GM23338 (cell line): ENCODE measurements around the gene FUT8. TPM values are rescaled to one million over a fixed set of nuclear protein-coding genes. Genes with fewer than 3 reads are reported as not detected.

Source experiments
- ATAC-seq: fragments of 200-7000 bp; cut with Tn5 transposase; 3 replicates; pipeline ENCODE4 v1.9.1; 2020
- DNase-seq: peaks from one replicate; pipeline ENCODE4 v3.0.0-alpha.2; 2015; ENCODE audit warnings: low spot score
- H2AFZ ChIP-seq: fragments of 200-600 bp; sonication (generic); 2 replicates; pipeline ENCODE4 v1.8.0; 2016; ENCODE audit warnings: antibody characterized with exemption, mild to moderate bottlenecking, moderate library complexity
- H3F3A ChIP-seq: fragments of 200-600 bp; sonication (generic); replicated peaks from 2 replicates; pipeline ENCODE4 v1.8.0; 2017; ENCODE audit warnings: antibody characterized with exemption, mixed run types, low read depth
- H3K27ac ChIP-seq: fragments of 200-600 bp; sonication (generic); 2 replicates; pipeline ENCODE4 v1.6.1; 2016; ENCODE audit warnings: low read depth
- H3K27me3 ChIP-seq: fragments of 200-600 bp; sonication (generic); 2 replicates; pipeline ENCODE4 v1.8.0; 2016; ENCODE audit warnings: mild to moderate bottlenecking, mixed run types, moderate library complexity; ENCODE audit not compliant: insufficient read depth
- H3K36me3 ChIP-seq: fragments of 200-600 bp; sonication (generic); 2 replicates; pipeline ENCODE4 v1.8.0; 2016; ENCODE audit warnings: mild to moderate bottlenecking; ENCODE audit not compliant: insufficient read depth
- H3K4me1 ChIP-seq: fragments of 200-600 bp; sonication (generic); 2 replicates; pipeline ENCODE4 v1.8.0; 2016; ENCODE audit warnings: mild to moderate bottlenecking, moderate library complexity; ENCODE audit not compliant: insufficient read depth
- H3K4me2 ChIP-seq: fragments of 200-600 bp; sonication (generic); 2 replicates; pipeline ENCODE4 v1.7.1; 2017; ENCODE audit warnings: mixed run types
- H3K4me3 ChIP-seq: fragments of 200-600 bp; sonication (generic); 2 replicates; pipeline ENCODE4 v1.6.1; 2016; ENCODE audit warnings: mixed run types
- H3K79me2 ChIP-seq: fragments of 200-600 bp; sonication (generic); replicated peaks from 2 replicates; pipeline ENCODE4 v1.8.0; 2017; ENCODE audit warnings: mild to moderate bottlenecking; ENCODE audit not compliant: insufficient read depth
- H3K9me2 ChIP-seq: fragments of 200-600 bp; sonication (generic); 2 replicates; pipeline ENCODE4 v1.8.0; 2017; ENCODE audit not compliant: insufficient read depth
- H4K20me1 ChIP-seq: fragments of 200-600 bp; sonication (generic); replicated peaks from 2 replicates; pipeline ENCODE4 v1.8.0; 2017; ENCODE audit warnings: mild to moderate bottlenecking; ENCODE audit not compliant: insufficient read depth
- H3K27ac Mint-ChIP-seq: 2 replicates; pipeline ENCODE4 v1.8.0; 2020; ENCODE audit warnings: inconsistent platforms, mild to moderate bottlenecking, moderate library complexity, mixed read lengths
- H3K27me3 Mint-ChIP-seq: 3 replicates; pipeline ENCODE4 v1.8.0; 2022; ENCODE audit warnings: low read depth, mild to moderate bottlenecking, moderate library complexity, mixed read lengths, inconsistent platforms; ENCODE audit not compliant: insufficient read depth, poor library complexity
- H3K36me3 Mint-ChIP-seq: 3 replicates; pipeline ENCODE4 v1.8.0; 2021; ENCODE audit warnings: low read depth, mild to moderate bottlenecking, inconsistent platforms, moderate library complexity, mixed read lengths
- H3K4me1 Mint-ChIP-seq: 3 replicates; pipeline ENCODE4 v1.8.0; 2020; ENCODE audit warnings: mild to moderate bottlenecking, inconsistent platforms, mixed read lengths
- H3K4me3 Mint-ChIP-seq: 3 replicates; pipeline ENCODE4 v1.8.0; 2021; ENCODE audit warnings: moderate library complexity, mild to moderate bottlenecking, inconsistent platforms, mixed read lengths
- H3K9me3 Mint-ChIP-seq: 3 replicates; pipeline ENCODE4 v1.8.0; 2020; ENCODE audit warnings: moderate library complexity, mild to moderate bottlenecking, inconsistent platforms, mixed read lengths
- CREB1 ChIP-seq: fragments of 250-450 bp; sonication (Bioruptor Pico); IDR thresholded peaks from 2 replicates; pipeline ENCODE4 v1.5.0; 2020; ENCODE audit warnings: low read depth, mild to moderate bottlenecking, moderate library complexity
- EZH2 ChIP-seq: fragments of 200-600 bp; sonication (generic); IDR thresholded peaks from one replicate; pipeline ENCODE4 v1.8.0; 2017; ENCODE audit warnings: antibody characterized with exemption, mild to moderate bottlenecking, low read depth; ENCODE audit not compliant: unreplicated experiment
- EZH2phosphoT487 ChIP-seq: fragments of 200-600 bp; sonication (generic); IDR thresholded peaks from one replicate; pipeline ENCODE4 v1.8.1; 2018; ENCODE audit warnings: antibody characterized with exemption; ENCODE audit not compliant: unreplicated experiment
- JUNB ChIP-seq: IDR thresholded peaks from one replicate; pipeline ENCODE4 v1.6.1; 2016; ENCODE audit warnings: antibody characterized with exemption; ENCODE audit not compliant: unreplicated experiment
- NANOG ChIP-seq: IDR thresholded peaks from 2 replicates; pipeline ENCODE4 v1.6.1; 2016; ENCODE audit warnings: antibody characterized with exemption, borderline replicate concordance
- POLR2AphosphoS5 ChIP-seq: IDR thresholded peaks from 2 replicates; pipeline ENCODE4 v1.6.1; 2016; ENCODE audit warnings: antibody characterized with exemption, low read depth
- STAT1 ChIP-seq: IDR thresholded peaks from one replicate; pipeline ENCODE4 v1.6.1; 2016; ENCODE audit warnings: antibody characterized with exemption; ENCODE audit not compliant: unreplicated experiment
- ZNF114 ChIP-seq: fragments of 250-450 bp; sonication (Bioruptor Pico); IDR thresholded peaks from 2 replicates; pipeline ENCODE4 v1.5.0; 2020; ENCODE audit warnings: mild to moderate bottlenecking, moderate library complexity
- ZNF331 ChIP-seq: fragments of 250-450 bp; sonication (Bioruptor Pico); IDR thresholded peaks from 2 replicates; pipeline ENCODE4 v1.5.0; 2020; ENCODE audit warnings: low read depth, mild to moderate bottlenecking, moderate library complexity
- polyA plus RNA-seq: library from polyadenylated mRNA; unstranded; fragments of >200 nt; fragmentation: Nextera tagmentation; extraction: Ambion mirVana; gene quantifications from 2 replicates; pipeline ENCODE4 v1.2.1, GENCODE V29; 2016
- total RNA-seq: library from RNA; depleted of rRNA; stranded (reverse); fragments of >200 nt; shearing (Covaris generic); gene quantifications from 2 replicates; pipeline ENCODE4 v1.2.3, GENCODE V29; 2014
- TF ChIP-seq, protein P1 (sequence below): fragments of 250-450 bp; sonication (Bioruptor Pico); IDR thresholded peaks from 2 replicates; pipeline ENCODE4 v1.5.0; 2020; ENCODE audit warnings: mild to moderate bottlenecking, moderate library complexity
- TF ChIP-seq, protein P2 (sequence below): IDR thresholded peaks from 2 replicates; pipeline ENCODE4 v1.6.1; 2016; ENCODE audit warnings: antibody characterized with exemption
- TF ChIP-seq, protein P3 (sequence below), 2 experiments: fragments of 200-600 bp in 1 of 2; sonication (generic) in 1 of 2; conservative IDR thresholded peaks; 2 replicates each; pipeline versions ENCODE4 v1.5.1 to v1.6.1; 2016 to 2017; ENCODE audit warnings: antibody characterized with exemption in 2 of 2, low read depth in 2 of 2, mild to moderate bottlenecking in 2 of 2, moderate library complexity in 1 of 2
- TF ChIP-seq, protein P4 (sequence below): IDR thresholded peaks from one replicate; pipeline ENCODE4 v1.6.1; 2018; ENCODE audit warnings: antibody characterized with exemption; ENCODE audit not compliant: unreplicated experiment

Gene FUT8
- total and polyA plus RNA-seq, 2 experiments from 2014 or later = 8.2 to 23.2 TPM

DNA sequence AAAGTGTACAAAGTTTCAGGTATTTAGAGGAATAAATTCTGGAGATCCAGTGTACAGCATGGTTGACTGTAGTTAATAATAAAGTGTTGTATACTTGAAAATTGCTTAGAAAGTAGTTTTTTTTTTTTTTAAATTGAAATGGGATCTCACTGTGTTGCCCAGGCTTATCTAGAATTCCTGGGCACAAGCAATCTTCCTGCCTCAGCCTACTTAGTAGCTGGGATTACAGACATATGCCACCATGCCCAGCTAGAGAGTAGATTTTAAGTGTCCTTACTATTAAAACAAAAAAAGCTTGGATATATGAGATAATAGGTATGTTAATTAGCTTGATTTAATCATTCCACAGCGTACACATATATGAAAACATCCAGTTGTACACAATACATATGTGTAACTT is 27.7 kb downstream of the FUT8 start:
- DNase-seq = no peak
- Mint-ChIP-seq H3K9me3 (peaks cover 17% of the 10 kb centered on the region), H3K4me3 (no peak overlapping the region), H3K27ac (no peak overlapping the region), H3K4me1 (peaks cover 8% of the 10 kb centered on the region; the same call in 1 of the 3 replicates), H3K36me3 (peaks cover 22% of the 10 kb centered on the region; the same call in 2 of the 3 replicates), H3K27me3 (no peaks in the 10 kb centered on the region)
- H3K79me2 ChIP-seq = no peaks in the 10 kb centered on the region
- H3K4me1 ChIP-seq = peaks cover 4% of the 10 kb centered on the region; the same call in 1 of the 2 replicates
- no peak overlapping the region for H3K4me2 ChIP-seq
- no peak overlapping the region for H3K27ac ChIP-seq
- TF ChIP-seq NANOG (no peak), EZH2 (no peak), ZNF114 (CRISPR knock-in tag) (no peak), CREB1 (CRISPR knock-in tag) (no peak), EZH2phosphoT487 (no peak), JUNB (no peak), ZNF331 (CRISPR knock-in tag) (no peak), STAT1 (no peak), POLR2AphosphoS5 (no peak)
- TF ChIP-seq, protein P1, sequence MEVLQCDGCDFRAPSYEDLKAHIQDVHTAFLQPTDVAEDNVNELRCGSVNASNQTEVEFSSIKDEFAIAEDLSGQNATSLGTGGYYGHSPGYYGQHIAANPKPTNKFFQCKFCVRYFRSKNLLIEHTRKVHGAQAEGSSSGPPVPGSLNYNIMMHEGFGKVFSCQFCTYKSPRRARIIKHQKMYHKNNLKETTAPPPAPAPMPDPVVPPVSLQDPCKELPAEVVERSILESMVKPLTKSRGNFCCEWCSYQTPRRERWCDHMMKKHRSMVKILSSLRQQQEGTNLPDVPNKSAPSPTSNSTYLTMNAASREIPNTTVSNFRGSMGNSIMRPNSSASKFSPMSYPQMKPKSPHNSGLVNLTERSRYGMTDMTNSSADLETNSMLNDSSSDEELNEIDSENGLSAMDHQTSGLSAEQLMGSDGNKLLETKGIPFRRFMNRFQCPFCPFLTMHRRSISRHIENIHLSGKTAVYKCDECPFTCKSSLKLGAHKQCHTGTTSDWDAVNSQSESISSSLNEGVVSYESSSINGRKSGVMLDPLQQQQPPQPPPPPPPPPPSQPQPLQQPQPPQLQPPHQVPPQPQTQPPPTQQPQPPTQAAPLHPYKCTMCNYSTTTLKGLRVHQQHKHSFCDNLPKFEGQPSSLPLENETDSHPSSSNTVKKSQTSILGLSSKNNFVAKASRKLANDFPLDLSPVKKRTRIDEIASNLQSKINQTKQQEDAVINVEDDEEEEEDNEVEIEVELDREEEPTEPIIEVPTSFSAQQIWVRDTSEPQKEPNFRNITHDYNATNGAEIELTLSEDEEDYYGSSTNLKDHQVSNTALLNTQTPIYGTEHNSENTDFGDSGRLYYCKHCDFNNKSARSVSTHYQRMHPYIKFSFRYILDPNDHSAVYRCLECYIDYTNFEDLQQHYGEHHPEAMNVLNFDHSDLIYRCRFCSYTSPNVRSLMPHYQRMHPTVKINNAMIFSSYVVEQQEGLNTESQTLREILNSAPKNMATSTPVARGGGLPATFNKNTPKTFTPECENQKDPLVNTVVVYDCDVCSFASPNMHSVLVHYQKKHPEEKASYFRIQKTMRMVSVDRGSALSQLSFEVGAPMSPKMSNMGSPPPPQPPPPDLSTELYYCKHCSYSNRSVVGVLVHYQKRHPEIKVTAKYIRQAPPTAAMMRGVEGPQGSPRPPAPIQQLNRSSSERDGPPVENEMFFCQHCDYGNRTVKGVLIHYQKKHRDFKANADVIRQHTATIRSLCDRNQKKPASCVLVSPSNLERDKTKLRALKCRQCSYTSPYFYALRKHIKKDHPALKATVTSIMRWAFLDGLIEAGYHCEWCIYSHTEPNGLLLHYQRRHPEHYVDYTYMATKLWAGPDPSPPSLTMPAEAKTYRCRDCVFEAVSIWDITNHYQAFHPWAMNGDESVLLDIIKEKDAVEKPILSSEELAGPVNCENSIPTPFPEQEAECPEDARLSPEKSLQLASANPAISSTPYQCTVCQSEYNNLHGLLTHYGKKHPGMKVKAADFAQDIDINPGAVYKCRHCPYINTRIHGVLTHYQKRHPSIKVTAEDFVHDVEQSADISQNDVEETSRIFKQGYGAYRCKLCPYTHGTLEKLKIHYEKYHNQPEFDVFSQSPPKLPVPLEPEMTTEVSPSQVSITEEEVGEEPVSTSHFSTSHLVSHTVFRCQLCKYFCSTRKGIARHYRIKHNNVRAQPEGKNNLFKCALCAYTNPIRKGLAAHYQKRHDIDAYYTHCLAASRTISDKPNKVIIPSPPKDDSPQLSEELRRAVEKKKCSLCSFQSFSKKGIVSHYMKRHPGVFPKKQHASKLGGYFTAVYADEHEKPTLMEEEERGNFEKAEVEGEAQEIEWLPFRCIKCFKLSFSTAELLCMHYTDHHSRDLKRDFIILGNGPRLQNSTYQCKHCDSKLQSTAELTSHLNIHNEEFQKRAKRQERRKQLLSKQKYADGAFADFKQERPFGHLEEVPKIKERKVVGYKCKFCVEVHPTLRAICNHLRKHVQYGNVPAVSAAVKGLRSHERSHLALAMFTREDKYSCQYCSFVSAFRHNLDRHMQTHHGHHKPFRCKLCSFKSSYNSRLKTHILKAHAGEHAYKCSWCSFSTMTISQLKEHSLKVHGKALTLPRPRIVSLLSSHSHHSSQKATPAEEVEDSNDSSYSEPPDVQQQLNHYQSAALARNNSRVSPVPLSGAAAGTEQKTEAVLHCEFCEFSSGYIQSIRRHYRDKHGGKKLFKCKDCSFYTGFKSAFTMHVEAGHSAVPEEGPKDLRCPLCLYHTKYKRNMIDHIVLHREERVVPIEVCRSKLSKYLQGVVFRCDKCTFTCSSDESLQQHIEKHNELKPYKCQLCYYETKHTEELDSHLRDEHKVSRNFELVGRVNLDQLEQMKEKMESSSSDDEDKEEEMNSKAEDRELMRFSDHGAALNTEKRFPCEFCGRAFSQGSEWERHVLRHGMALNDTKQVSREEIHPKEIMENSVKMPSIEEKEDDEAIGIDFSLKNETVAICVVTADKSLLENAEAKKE (CRISPR knock-in tag) = no peak
- TF ChIP-seq, protein P2, sequence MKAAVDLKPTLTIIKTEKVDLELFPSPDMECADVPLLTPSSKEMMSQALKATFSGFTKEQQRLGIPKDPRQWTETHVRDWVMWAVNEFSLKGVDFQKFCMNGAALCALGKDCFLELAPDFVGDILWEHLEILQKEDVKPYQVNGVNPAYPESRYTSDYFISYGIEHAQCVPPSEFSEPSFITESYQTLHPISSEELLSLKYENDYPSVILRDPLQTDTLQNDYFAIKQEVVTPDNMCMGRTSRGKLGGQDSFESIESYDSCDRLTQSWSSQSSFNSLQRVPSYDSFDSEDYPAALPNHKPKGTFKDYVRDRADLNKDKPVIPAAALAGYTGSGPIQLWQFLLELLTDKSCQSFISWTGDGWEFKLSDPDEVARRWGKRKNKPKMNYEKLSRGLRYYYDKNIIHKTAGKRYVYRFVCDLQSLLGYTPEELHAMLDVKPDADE = no peak
- TF ChIP-seq, protein P3, sequence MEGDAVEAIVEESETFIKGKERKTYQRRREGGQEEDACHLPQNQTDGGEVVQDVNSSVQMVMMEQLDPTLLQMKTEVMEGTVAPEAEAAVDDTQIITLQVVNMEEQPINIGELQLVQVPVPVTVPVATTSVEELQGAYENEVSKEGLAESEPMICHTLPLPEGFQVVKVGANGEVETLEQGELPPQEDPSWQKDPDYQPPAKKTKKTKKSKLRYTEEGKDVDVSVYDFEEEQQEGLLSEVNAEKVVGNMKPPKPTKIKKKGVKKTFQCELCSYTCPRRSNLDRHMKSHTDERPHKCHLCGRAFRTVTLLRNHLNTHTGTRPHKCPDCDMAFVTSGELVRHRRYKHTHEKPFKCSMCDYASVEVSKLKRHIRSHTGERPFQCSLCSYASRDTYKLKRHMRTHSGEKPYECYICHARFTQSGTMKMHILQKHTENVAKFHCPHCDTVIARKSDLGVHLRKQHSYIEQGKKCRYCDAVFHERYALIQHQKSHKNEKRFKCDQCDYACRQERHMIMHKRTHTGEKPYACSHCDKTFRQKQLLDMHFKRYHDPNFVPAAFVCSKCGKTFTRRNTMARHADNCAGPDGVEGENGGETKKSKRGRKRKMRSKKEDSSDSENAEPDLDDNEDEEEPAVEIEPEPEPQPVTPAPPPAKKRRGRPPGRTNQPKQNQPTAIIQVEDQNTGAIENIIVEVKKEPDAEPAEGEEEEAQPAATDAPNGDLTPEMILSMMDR (conservative IDR thresholded peaks at IDR 0.05; ENCODE audit: low read depth in 2 of 2) = no peak
- TF ChIP-seq, protein P4, sequence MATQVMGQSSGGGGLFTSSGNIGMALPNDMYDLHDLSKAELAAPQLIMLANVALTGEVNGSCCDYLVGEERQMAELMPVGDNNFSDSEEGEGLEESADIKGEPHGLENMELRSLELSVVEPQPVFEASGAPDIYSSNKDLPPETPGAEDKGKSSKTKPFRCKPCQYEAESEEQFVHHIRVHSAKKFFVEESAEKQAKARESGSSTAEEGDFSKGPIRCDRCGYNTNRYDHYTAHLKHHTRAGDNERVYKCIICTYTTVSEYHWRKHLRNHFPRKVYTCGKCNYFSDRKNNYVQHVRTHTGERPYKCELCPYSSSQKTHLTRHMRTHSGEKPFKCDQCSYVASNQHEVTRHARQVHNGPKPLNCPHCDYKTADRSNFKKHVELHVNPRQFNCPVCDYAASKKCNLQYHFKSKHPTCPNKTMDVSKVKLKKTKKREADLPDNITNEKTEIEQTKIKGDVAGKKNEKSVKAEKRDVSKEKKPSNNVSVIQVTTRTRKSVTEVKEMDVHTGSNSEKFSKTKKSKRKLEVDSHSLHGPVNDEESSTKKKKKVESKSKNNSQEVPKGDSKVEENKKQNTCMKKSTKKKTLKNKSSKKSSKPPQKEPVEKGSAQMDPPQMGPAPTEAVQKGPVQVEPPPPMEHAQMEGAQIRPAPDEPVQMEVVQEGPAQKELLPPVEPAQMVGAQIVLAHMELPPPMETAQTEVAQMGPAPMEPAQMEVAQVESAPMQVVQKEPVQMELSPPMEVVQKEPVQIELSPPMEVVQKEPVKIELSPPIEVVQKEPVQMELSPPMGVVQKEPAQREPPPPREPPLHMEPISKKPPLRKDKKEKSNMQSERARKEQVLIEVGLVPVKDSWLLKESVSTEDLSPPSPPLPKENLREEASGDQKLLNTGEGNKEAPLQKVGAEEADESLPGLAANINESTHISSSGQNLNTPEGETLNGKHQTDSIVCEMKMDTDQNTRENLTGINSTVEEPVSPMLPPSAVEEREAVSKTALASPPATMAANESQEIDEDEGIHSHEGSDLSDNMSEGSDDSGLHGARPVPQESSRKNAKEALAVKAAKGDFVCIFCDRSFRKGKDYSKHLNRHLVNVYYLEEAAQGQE = no peak
- no peak for ATAC-seq
- no peak overlapping the region for H3K4me3 ChIP-seq
- H3K9me2 ChIP-seq = no peaks in the 10 kb centered on the region
- H3K27me3 ChIP-seq = no peaks in the 10 kb centered on the region
- H4K20me1 ChIP-seq = no peaks in the 10 kb centered on the region
- H3F3A ChIP-seq = no peaks in the 10 kb centered on the region
- no peak overlapping the region for H2AFZ ChIP-seq
- no peaks in the 10 kb centered on the region; the same call in 1 of the 2 replicates for H3K36me3 ChIP-seq
